Transverse colon (tissue), 4 donors: Measurements from ENCODE around the gene ZNF709.

Experiments
- POLR2A ChIP-seq: fragments of 450-650 bp; IDR thresholded peaks from one replicate; pipeline ENCODE4 v1.6.1; 2016; ENCODE audit warnings: antibody characterized with exemption, mild to moderate bottlenecking, moderate library complexity
- POLR2AphosphoS5 ChIP-seq, 3 donors: sonication (generic); formaldehyde crosslinking; IDR thresholded peaks; one replicate each; pipeline ENCODE4 v1.6.1; 2016; ENCODE audit warnings: antibody characterized with exemption in 3 of 3
- TF ChIP-seq, protein P1 (sequence below), 5 experiments: fragments of 200-600 bp in 3 of 5; fragments of 450-650 bp in 2 of 5; sonication (generic) in 3 of 5; IDR thresholded peaks; 1 replicate in 2 of 5; 2 replicates in 3 of 5; pipeline ENCODE4 v1.5.1; 2016 to 2017; ENCODE audit warnings: antibody characterized with exemption in 5 of 5, inconsistent platforms in 3 of 5, mild to moderate bottlenecking in 2 of 5, moderate library complexity in 1 of 5

DNA sequence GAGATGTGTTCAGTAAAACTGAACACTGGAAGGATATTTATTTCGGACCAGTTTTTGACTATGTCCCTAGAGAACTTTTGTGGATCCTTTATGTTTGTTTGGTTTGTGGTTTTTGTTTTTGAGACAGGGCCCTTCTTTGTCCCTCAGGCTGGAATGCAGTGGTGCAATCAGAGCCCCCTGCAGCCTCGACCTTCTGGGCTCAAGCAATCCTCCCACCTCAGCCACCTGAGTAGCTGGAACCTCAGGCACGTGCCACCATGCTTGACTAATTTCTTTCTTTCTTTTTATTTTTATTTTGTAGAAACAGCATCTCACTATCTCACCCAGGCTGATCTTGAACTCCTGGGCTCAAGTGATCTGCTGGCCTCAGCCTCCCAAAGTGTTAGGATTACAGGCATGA, 955 bp upstream of the ZNF709 start:
- TF ChIP-seq POLR2A = no peak
- TF ChIP-seq, protein P1, sequence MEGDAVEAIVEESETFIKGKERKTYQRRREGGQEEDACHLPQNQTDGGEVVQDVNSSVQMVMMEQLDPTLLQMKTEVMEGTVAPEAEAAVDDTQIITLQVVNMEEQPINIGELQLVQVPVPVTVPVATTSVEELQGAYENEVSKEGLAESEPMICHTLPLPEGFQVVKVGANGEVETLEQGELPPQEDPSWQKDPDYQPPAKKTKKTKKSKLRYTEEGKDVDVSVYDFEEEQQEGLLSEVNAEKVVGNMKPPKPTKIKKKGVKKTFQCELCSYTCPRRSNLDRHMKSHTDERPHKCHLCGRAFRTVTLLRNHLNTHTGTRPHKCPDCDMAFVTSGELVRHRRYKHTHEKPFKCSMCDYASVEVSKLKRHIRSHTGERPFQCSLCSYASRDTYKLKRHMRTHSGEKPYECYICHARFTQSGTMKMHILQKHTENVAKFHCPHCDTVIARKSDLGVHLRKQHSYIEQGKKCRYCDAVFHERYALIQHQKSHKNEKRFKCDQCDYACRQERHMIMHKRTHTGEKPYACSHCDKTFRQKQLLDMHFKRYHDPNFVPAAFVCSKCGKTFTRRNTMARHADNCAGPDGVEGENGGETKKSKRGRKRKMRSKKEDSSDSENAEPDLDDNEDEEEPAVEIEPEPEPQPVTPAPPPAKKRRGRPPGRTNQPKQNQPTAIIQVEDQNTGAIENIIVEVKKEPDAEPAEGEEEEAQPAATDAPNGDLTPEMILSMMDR (IDR thresholded peaks at IDR 0.05) = no peak
- TF ChIP-seq POLR2AphosphoS5 (IDR thresholded peaks at IDR 0.05) = no peak
